ENCODE results near the gene FAM124B. TPM values are rescaled to one million over a fixed set of nuclear protein-coding genes. Genes with fewer than 3 reads are reported as not detected.

The FAM124B gene
- total RNA-seq, 2 experiments from 2014 or later, result not detected

DNA sequence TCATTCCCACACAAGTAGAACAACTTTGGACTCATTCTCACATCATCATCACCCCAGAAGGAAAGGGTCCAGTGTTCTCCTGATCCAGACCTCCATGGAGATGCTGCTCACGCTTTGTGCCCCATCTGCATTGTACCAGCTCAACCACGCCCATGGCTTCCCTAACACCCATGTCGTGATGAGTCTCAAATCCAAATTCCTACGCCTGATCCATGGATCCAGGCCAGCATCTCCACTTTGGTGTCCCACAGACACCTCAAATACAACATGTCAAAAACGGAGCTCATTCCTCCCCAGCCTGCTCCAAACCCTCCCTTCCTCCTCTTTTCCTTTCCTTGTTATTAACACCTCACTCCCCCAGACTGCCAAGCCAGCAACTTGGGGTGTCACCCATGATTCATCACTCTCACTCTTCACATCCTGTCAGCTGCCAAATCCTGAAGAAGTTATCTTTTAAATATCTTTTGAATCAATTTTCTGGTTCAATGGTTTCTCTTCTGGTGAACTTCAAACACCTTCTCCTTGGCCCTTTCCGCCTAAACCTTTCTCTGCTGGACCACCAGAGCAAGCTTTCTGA lies 30.2 kb upstream of the FAM124B start:
- CTCF ChIA-PET (ENCODE audit: unreplicated experiment), result no interaction called here
- Histone ChIP-seq H4K20me1 (ENCODE audit: insufficient read depth, low read length) (no peaks in the 10 kb centered on the region), H3K9me3 (ENCODE audit: low read length) (no peaks in the 10 kb centered on the region), H3K9me2 (ENCODE audit: insufficient read depth, low read length) (no peaks in the 10 kb centered on the region), H3K4me3 (ENCODE audit: low read depth, low read length, poor library complexity, severe bottlenecking) (no peak overlapping the region), H3K27ac (ENCODE audit: low read depth, low read length, poor library complexity, severe bottlenecking) (no peak overlapping the region), H3K4me1 (ENCODE audit: insufficient read depth, low read length, poor library complexity, severe bottlenecking) (no peaks in the 10 kb centered on the region), H2AFZ (ENCODE audit: low read length) (no peak overlapping the region), H3K79me2 (ENCODE audit: insufficient read depth, low read depth, low read length) (no peaks in the 10 kb centered on the region), H3K4me2 (ENCODE audit: low read length) (no peak overlapping the region), H3K36me3 (ENCODE audit: insufficient read depth, low read length) (no peaks in the 10 kb centered on the region)
- no peak for TF ChIP-seq EZH2phosphoT487 (IDR thresholded peaks at IDR 0.05; ENCODE audit: borderline replicate concordance, low read depth, low read length)
- DNase-seq (ENCODE audit: low spot score), result no peak
- POLR2A ChIA-PET, result interaction anchor here (0.7 kb wide), 1 partner anchor 334 kb away, joined by 4 read pairs; no protein-coding TSS in a partner anchor
- intact Hi-C loops (cut with micrococcal nuclease; ENCODE audit: unreplicated experiment), result no loop called here
- BruUV-seq (replicated peaks), result no TSS peak

DNA sequence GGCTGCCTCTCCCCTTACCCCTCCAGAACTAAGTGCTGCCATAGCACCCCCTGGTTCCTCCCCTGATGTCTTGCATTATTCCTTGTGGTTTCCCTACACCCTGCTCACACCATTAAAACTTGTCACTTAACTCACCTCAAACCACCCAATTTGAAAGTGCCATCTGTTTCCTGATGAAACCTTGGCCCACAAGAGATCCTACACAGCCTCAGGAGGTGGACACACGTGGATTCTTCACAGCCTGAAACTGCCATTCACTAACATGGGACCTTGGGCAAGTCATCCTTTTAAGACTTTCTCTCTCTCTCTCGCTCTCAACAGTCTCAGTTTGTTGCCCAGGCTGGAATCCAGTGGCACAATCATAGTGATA lies 27.5 kb upstream of the FAM124B start:
- intact Hi-C loops (cut with micrococcal nuclease; ENCODE audit: unreplicated experiment), result no loop called here
- no peaks in the 10 kb centered on the region for H3K79me2 ChIP-seq (ENCODE audit: insufficient read depth, low read depth, low read length)
- no peaks in the 10 kb centered on the region for H3K9me3 ChIP-seq (ENCODE audit: low read length)
- H3K4me3 ChIP-seq (ENCODE audit: low read depth, low read length, poor library complexity, severe bottlenecking), result no peak overlapping the region
- no peaks in the 10 kb centered on the region for H3K4me1 ChIP-seq (ENCODE audit: insufficient read depth, low read length, poor library complexity, severe bottlenecking)
- H2AFZ ChIP-seq (ENCODE audit: low read length), result no peak overlapping the region
- BruUV-seq (replicated peaks), result no TSS peak
- TF ChIP-seq CTCF (conservative IDR thresholded peaks at IDR 0.05; ENCODE audit: low read length) (no peak), EZH2phosphoT487 (IDR thresholded peaks at IDR 0.05; ENCODE audit: borderline replicate concordance, low read depth, low read length) (no peak)
- ChIA-PET CTCF (ENCODE audit: unreplicated experiment) (no interaction called here), POLR2A (no interaction called here)
- no peaks in the 10 kb centered on the region for H3K36me3 ChIP-seq (ENCODE audit: insufficient read depth, low read length)
- H4K20me1 ChIP-seq (ENCODE audit: insufficient read depth, low read length), result no peaks in the 10 kb centered on the region
- no peak for DNase-seq (ENCODE audit: low spot score)
- no peak overlapping the region for H3K27ac ChIP-seq (ENCODE audit: low read depth, low read length, poor library complexity, severe bottlenecking)
- H3K9me2 ChIP-seq (ENCODE audit: insufficient read depth, low read length), result no peaks in the 10 kb centered on the region
- H3K4me2 ChIP-seq (ENCODE audit: low read length), result no peak overlapping the region

DNA sequence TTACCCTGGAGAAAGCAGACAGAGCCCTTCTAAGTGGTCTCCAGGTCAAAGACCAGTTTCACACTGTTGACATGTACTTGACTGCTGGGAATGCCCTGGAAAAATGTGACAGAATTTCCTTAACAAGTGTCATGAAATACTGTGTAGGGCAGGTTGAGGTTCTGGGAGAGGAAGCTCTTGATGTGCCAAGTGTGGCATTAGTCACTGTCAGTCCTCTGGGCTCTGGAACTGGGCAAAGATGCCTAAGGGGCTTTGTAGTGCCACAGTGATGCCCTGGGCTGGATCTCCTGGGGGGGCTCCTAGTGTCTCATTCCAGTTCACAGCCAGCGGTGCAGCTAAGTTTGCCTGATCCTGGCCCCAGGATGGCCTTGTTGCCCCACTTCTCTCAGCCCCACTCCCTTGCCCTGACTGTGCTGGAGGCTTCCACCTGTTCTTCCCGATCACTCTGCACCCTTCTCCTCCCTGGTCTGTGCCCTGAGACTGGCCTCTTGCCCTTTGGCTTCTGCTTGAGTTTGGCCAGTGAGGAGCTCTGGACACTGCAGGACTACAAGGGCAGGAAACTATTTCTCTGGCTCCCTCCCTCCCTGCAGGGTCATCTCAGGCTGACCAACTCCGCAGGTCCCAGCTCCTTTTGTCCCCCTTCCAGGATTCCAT lies 27.0 kb upstream of the FAM124B start:
- Histone ChIP-seq H3K4me3 (ENCODE audit: low read depth, low read length, poor library complexity, severe bottlenecking) (no peak overlapping the region), H3K79me2 (ENCODE audit: insufficient read depth, low read depth, low read length) (no peaks in the 10 kb centered on the region), H3K9me3 (ENCODE audit: low read length) (no peaks in the 10 kb centered on the region), H3K4me1 (ENCODE audit: insufficient read depth, low read length, poor library complexity, severe bottlenecking) (no peaks in the 10 kb centered on the region), H2AFZ (ENCODE audit: low read length) (no peak overlapping the region), H3K36me3 (ENCODE audit: insufficient read depth, low read length) (no peaks in the 10 kb centered on the region), H3K4me2 (ENCODE audit: low read length) (no peak overlapping the region), H3K27ac (ENCODE audit: low read depth, low read length, poor library complexity, severe bottlenecking) (no peak overlapping the region), H3K9me2 (ENCODE audit: insufficient read depth, low read length) (no peaks in the 10 kb centered on the region), H4K20me1 (ENCODE audit: insufficient read depth, low read length) (no peaks in the 10 kb centered on the region)
- intact Hi-C loops (cut with micrococcal nuclease; ENCODE audit: unreplicated experiment), result no loop called here
- TF ChIP-seq CTCF (conservative IDR thresholded peaks at IDR 0.05; ENCODE audit: low read length), result no peak
- TF ChIP-seq EZH2phosphoT487 (IDR thresholded peaks at IDR 0.05; ENCODE audit: borderline replicate concordance, low read depth, low read length), result no peak
- ChIA-PET POLR2A (no interaction called here), CTCF (ENCODE audit: unreplicated experiment) (no interaction called here)
- no TSS peak for BruUV-seq (replicated peaks)
- DNase-seq (ENCODE audit: low spot score), result no peak

Data from OCI-LY7 (cell line).